ENCODE data around the gene RBM20.

DNA sequence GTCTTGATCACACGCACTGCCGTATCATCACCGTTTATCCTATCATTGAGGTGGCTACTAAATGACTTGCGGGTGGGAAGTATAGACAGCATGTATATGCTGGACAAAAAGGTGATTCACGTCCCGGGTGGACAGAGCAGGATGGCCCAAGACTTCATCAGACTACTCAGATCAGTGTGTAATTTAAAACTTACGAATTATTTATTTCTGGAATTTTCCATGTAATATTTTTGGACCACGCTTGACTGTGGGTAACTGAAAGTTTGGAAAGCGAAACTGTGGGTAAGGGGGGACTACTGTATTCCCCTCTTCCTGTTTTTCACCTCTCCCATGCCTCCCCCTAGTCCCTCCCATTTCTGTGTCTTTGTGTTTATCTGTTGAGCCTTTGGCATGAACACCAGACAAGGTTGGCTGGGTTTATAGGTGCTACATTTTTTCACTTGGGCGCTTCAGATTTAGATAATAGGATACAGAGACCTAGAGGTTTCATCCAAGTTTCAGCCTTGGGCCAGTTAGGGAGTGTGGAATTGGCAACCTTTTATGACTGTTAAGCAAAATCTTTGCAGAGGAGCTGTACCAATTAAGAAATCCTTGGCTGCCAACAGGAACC lies 55.8 kb downstream of the RBM20 start:
- TF ChIP-seq, protein P1, sequence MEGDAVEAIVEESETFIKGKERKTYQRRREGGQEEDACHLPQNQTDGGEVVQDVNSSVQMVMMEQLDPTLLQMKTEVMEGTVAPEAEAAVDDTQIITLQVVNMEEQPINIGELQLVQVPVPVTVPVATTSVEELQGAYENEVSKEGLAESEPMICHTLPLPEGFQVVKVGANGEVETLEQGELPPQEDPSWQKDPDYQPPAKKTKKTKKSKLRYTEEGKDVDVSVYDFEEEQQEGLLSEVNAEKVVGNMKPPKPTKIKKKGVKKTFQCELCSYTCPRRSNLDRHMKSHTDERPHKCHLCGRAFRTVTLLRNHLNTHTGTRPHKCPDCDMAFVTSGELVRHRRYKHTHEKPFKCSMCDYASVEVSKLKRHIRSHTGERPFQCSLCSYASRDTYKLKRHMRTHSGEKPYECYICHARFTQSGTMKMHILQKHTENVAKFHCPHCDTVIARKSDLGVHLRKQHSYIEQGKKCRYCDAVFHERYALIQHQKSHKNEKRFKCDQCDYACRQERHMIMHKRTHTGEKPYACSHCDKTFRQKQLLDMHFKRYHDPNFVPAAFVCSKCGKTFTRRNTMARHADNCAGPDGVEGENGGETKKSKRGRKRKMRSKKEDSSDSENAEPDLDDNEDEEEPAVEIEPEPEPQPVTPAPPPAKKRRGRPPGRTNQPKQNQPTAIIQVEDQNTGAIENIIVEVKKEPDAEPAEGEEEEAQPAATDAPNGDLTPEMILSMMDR (IDR thresholded peaks at IDR 0.05) = no peak
- no peak for TF ChIP-seq POLR2A (IDR thresholded peaks at IDR 0.05)

Data from adrenal gland (tissue), 5 donors.